Cerebellar cortex (tissue), 1 donor: Measurements from ENCODE around the gene GORASP1.
A peak's percentile ranks its signal among the peaks of the same experiment; 100 is the strongest.

Experiments used
- DNase-seq: peaks from one replicate; pipeline ENCODE4 v3.0.0-alpha.2; 2015; ENCODE audit warnings: low spot score

Gene GORASP1

DNA sequence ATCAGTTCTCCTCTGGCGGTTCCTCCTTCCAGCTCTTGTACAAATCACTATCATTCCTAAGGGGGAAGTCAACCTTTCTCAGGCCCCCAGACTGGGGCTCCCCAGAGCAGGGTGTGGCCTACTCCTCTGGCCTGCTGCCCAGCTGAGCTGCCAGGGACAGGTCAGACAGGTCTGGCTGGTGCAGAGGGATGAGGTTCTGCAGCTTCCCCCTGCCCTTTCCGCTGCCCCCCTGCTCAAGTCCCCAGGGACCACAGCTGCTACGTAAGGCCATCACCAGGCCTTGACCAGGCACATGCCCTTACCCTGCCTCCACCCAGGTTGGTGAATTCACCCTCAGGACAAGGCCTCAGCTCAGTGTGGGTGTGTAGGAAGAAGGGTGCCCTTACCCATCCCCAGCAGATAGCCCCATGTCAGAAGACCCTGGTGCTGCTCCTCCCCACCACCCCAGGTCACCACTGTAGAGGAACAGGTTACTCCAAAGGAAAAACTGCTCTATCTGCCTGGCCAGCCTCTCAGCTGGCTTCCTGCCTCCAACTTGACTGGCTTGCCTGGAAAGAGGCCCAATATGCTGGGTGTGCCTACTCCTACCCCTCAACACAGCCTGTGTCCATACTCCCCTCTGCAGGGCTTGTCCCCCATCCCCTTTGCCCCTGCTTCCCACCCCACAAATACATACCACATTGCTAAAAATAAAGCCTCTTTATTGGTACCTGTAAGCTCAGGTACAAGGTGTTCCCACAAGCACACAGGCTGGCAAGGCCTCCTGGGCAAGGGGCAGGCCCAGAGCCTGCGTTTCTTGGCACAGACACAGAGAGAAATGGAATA is 34.0 kb upstream of the GORASP1 start:
- DNase-seq: peak; percentile 20

DNA sequence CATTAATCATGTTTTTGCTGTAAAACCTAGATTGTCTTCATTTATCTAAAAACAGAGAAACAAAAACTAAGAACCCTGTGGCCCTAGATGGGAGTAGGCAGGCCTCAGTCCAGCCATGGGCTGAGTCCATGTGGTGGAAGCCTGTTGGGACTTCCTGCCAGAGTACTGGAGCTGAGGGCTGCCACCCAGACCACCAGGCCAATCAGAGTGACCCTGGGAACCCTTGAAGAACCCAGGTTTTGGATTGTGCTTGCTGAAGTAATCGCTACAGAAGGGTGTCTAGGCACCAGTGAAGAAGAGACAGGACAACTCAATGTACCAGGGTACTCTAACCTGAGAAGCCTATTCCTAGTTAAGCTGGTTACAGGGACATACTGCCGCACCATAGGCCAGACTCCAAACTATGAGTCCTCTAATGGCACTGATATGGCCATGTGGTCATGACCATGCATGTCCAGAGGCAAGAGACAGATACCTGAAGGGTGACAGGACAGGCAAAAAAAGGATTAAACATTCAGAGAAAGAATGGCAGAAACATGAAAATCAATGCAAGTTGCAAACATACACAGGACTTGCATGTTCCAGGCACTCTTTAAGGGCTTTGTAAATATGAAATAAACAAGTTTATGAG is 33.0 kb upstream of the GORASP1 start:
- DNase-seq: no peak

DNA sequence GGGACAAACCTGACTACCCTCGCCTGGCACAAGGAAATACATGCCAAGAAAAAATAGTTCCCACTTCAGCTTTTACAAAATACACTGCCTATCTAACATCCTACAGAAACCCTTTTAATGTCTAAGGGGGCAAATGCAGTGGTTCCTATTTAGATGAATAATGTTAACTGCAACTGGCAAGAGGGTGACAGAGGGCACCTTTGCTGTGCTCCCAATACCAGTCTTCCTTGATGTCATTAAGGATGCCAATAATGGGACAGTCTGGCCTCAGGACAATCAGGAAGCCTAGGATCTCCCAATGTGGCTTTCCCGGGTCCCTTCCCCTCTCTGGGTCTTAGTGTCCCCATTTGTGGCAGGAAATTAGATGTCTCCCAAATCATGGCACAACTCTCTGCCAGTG is 32.0 kb upstream of the GORASP1 start:
- DNase-seq: no peak

DNA sequence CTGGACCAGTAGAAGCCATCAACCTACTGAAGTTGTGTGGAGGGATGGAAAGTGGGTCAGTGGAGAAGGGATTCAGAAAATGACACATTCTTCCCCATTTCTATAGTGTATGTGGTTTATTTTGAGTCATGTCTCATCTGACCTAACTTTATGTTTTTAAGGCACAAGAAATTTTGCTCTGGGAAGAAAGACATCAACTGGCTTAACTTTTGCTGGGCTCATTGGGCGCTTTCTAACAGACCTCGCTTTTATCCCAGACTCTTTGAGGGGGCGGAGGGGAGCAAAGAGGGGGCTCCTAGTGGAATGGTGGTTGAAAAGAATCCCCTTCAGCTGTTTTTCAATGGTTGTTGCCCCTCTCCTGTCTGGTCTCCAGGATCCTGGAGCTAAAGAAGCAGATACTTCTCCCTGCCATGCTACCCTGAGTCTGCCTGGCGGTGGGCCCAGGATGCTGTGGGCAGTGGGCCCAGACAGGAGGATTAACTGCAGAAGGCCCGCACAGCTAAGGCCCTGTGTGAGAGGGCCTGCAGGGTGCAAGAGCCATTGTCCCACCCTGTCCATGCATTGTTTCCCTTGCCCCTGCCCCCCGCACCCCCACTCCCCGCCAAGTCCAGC is 31.5 kb upstream of the GORASP1 start:
- peak; percentile 89 for DNase-seq

DNA sequence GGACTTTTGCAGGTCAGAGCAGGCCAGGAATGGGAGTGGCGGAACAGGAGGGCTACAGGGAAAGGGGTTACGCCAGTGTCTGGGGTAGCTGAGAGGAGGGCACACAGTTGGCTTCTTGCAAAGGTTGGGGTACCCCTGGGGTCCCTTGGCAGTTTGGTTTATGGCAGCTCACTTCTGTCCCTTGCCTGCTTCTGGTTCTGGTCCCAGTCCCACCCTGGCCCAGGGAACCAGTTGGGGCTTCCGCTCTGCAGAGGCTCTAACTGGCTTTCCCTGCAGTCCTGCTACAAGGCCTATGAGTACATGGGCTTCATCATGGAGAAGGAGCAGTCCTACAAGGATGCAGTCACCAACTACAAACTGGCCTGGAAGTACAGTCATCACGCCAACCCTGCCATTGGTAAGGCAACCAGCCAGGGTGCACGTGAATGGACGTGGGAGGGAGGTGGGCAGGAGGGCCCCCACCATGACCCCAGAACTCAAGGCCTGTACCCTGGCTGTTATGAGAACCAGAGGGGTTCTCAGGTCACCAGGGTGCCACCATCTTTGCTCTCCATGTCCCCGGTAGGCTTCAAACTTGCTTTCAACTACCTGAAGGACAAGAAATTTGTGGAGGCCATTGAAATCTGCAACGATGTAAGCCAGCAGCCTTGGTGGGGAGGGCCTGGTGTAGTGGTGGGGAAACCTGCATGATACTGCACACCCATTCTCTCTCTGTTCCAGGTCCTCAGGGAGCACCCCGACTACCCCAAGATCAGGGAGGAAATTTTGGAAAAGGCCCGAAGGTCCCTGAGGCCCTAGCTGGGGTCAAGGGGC is 30.8 kb upstream of the GORASP1 start:
- no peak for DNase-seq

DNA sequence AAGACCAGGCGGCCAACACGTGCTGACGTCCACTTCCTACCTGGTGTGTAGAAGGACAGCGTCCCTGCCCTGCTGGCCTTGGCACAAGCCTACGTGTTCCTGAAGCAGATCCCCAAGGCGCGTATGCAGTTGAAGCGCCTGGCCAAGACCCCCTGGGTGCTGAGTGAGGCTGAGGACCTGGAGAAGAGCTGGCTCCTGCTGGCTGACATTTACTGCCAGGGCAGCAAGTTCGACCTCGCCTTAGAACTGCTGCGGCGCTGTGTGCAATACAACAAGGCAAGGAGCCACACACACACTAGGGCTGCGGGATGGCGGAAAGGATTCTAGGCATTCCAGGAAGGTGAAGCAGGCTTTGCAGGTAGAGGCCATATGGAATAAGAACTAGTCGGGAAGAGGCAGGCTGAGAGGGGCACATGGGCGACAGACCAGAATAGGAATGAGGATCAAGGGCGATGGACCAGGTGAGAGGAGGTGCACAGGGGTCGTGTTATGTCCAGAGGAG is 30.1 kb upstream of the GORASP1 start:
- no peak for DNase-seq

DNA sequence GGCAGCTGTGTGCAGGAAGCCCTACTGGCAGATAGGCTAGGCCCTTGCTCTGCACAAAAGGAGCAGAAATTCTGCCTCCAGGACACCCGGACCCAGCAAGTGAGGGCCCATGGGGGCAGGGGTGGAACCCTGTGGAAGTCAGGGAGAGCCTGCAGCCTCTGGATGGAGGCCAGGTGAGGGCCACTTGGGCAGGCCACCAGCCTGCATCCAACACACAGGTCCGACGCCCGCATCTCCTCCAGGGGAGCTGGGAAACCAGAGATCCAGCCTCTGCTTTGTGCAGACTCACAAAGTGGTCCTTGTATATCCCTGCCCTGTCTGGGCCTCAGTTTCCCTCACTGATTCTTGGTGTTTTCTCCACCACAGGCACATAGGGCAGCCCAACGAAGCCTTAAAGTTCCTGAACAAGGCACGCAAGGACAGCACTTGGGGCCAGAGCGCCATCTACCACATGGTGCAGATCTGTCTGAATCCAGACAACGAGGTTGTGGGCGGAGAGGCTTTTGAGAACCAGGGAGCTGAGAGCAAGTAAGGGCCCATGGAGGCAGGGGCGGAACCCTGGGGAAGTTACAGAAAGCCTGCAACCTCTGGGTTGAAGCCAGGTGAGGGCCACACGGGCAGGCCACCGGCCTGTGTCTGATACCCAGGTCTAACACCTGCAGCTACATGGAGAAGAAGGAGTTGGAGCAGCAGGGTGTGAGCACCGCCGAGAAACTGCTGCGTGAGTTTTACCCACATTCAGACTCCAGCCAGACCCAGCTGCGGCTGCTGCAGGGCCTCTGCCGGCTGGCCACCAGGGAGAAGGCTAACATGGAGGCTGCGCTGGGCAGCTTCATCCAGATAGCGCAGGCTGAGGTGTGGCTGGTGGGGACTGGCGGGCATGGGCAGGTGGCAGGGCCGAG is 29.4 kb upstream of the GORASP1 start:
- DNase-seq: no peak

DNA sequence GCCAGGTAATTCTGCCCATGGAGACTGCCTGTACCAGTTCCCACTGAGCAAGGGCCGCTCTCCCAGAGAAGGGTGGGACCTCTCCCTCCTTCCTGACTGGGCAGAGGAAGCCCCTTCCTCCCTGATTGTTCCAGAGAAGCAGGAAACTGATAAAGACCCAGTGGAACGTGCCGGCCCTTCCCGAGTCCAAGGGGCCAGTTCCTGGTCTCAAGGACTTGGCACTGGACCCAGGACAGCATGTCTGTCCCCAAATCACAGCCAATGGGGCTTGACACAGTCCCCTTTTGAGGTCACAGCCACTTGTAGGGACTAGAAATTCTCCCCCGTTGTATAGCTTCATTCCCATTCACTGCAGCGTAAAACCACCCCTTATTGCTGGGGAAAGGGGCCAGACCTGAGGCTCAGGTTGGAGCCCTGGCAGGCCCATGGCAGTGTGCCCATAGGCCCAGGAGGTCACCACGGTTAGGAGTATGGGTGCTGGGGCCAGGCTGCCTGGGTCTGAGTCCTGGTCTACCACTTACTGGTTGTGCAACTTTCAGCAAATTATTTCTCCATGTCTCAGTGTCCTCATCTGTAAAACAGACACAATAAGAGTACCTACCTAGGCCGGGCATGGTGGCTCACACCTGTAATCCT is 27.9 kb upstream of the GORASP1 start:
- DNase-seq: no peak

DNA sequence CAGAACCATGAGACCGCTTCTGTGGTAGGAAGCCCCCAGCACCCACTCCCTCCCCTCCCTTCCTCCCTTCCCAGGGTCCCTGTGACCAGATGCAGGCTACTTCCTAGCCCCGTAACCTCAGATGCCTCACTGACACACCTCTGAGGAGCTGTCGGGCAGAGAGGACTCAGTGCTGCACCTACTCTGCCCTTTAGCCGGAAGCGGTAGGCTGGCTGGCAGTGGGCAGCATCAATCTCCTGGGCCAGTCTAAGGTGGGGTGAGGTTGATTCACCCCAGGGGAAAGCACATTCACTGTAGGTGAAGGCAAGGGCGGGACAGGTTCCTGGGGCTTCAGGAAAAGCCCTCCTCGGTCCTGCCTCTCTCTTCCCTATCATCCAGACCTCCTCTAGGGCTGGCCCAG is 26.9 kb upstream of the GORASP1 start:
- DNase-seq: no peak

DNA sequence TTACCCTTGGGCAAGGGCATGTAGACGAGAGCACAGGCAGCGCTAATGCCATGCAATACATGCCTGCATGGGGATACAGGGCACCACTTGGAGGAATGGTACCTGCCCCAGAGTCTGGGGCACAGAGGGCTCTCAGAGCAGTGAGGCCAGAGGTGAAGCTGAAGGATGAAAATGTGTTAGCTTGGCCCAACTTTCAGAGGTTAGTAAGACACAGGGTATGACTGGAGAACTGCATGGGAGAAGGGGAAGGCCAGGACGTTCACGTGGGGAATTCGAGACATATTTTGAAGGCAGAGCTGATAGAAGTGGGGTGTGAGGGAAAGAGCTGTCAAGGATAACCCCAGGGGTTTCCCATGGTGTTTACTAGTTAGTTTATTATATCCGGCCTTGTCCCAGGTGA is 26.4 kb upstream of the GORASP1 start:
- no peak for DNase-seq

DNA sequence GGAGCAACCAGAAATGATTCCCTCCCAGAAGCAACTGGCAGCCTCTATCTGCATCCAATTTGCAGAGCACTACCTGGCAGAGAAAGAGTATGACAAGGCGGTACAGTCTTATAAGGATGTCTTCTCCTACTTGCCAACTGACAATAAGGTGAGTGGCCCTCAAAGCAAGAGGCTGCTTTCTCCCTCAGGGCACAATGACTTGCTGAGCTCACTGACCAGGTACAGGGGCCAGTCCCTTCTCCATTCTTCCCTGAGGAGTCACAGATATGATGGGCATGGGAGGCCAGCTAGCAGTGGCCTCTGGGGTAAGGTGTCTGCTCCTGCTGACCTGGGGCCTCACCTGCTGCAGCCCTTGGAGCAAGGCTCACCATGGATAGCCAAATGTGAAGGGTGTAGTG is 25.7 kb upstream of the GORASP1 start:
- DNase-seq: no peak

DNA sequence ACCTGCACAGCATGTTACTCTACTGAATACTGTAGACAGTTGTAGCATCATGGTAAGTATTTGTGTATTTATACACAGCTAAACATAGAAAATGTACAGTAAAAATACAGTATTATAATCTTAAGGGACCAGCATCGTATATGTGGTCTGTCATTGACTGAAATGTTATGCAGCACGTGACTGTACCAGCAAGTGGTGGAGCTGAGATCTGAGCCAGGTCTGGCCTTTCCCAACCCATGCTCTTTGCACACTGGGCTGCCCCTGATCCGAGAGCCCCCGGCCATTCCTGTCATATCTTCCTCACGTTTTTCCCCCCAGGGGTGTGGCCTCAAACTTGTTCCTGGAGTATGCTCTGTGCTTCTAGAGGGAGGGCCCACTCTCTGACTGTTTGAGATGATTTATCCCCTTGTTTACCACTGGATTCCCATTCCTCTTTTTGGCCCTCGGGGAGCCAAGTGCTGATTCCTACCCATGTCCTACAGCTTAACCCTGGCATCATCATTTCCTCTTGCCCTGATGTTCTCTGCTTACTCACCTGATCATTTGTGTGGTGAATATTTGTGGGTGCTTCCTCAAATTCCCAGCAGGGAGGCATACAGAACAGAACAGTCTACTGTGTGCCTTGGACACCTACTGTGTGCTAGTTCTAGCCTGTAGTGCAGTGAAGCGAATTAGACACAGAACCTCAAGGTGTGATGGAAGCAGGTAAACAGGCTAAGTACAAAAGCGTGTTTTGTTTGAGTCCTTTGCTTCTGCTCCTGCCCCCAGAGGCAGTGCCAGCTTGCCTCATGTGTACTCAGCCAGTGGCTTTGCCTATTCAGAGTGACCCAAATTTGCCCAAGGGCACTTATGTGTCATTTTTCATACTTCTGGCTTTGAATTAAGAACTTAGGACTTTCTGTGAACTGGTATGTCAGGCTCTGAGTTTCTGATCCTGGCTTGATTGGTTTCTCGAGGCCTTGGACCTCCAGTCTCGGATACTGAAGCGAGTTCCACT is 25.0 kb upstream of the GORASP1 start:
- DNase-seq: no peak

DNA sequence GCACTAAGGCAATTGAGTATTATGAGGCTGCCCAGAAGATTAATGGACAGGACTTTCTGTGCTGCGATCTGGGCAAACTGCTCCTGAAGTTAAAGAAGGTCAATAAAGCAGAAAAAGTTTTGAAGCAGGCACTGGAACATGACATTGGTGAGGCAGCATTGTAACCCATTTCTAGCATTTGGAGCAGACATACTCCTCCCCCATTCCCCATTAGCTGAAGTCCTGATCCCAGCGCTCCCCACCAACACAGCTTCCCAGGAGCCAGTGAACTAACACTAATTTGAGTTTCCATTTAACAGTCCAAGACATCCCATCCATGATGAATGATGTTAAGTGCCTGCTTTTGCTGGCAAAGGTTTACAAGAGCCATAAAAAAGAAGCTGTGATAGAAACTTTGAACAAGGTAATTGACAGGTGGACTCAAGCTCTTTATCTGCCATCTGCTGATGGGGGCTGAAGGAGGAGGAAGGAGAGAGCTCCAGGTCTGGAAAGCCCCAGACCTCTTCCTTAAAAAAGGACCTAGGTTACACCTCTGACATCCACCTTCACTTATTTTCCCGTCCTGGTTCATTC is 23.4 kb upstream of the GORASP1 start:
- no peak for DNase-seq

DNA sequence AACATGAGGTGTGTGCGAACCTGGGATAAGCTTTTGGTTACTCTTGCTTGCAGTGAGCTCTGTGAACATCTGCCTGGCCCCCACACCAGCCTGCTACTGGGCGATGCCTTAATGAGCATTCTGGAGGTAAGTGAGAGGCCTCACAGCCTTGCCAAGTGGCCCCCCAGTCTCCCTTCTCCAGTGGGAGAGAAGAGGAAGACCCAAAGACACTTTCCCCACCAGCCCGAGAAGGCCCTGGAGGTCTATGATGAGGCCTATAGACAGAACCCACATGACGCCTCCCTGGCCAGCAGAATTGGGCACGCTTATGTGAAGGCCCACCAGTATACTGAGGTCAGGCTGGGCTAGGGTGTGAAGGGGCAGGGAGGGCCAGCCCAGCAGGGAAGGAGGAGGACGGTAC is 22.6 kb upstream of the GORASP1 start:
- DNase-seq: no peak

DNA sequence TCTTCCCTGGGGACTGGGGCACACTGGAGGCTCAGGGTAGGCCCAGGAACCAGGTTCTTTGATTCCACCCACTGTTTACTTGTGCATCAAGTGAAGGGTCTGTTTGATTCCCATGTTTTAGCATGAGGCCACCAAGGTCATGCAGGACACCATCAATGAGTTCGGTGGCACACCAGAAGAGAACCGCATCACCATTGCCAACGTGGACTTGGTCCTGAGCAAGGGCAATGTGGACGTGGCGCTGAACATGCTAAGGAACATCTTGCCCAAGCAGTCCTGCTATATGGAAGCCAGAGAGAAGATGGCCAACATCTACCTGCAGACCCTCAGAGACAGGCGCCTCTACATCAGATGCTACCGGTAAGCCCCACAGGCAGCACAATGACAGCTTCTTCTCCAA is 21.5 kb upstream of the GORASP1 start:
- no peak for DNase-seq

DNA sequence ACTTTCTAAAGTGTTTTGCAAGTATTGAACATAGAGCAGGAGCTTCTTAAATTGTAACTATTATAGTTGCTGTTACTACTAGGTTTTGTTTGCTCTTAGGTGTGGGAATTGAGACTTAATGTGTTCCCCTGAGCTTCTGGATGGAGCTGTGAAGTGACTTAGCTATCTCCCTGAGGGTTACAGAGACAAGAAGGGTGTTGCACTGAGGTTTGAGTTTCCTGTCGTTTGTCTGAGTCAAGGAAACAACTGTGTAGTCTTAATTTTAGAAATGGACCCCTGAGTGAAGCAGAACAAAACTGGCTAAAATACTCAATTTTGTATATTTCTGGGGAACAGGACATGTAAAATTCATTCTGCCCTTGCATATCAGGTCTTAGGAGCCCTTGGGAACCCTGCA is 20.5 kb upstream of the GORASP1 start:
- no peak for DNase-seq

DNA sequence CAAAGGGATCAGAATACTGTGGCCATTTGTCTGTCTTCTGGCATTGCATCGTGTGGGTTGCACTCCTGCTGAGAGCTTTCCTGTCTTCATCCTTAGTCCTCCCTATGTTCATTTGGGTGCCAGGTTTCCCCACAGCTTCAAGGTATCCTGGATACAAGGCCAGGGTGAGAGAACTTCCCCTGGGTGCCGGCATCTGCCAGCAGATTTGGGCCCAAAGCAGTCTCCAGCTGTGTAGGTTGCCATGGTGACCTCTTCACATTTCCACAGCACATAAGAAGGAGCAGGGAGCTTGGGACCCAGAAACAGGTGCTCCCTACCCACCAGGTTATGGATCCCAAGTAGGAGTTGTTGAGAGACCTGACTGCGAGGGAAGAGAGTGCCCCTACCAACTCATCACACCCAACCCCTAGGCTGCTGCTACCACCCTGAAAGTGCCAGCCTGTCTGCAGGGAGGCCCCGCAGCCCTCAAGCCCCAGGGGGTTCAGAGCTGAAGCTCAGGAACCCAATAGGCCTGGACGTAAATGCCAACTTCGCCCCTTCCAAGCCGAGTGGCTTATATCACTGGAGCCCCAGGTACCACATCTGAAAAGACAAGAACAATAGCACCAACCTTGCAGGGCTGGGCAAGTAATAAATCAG is 20.0 kb upstream of the GORASP1 start:
- no peak for DNase-seq

DNA sequence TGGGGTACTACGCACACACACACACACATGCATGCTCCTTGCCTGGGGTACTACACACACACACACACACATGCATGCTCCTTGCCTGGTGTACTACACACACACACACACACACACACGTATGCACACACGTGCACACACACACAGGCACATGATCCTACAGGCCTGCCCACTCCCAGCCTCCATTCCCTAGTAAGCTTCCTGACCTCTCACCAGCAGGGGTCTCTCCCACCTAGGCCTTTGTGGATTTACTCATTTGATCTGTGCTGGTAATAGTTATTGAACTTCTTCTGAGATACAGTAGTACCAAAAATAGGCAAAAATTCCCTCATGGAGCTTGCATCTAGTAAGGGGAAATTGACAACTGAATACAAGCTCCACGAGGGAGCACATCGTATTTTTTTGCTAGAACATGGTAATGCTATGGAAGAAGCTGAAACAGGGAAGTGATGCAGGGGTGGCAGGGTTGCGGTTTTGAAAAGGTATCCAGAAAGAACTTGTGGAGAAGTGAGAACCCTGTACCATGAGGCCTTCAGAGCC is 19.2 kb upstream of the GORASP1 start:
- peak; percentile 60 for DNase-seq
